NCI-H1048 (cell line): ENCODE results near the gene SEH1L.
"Not testable (repeated sequence)": the region's sequence is repeated elsewhere in the genome, so short reads cannot be mapped to it uniquely, and the experiment has no call there.

ENCODE experiments used
- DNase-seq: peaks from one replicate; lab custom pipeline; 2025; lab: John Stamatoyannopoulos, UW

Gene SEH1L

GRCh38 chr18:12996661-12997292 is 49.0 kb downstream of the SEH1L start:
- DNase-seq, result no peak

GRCh38 chr18:12997330-12997729 is 49.5 kb downstream of the SEH1L start:
- not testable (repeated sequence) for DNase-seq

GRCh38 chr18:12998332-12999060 is 50.7 kb downstream of the SEH1L start:
- no peak for DNase-seq

- no peak for DNase-seq
Measured at GRCh38 chr18:13003466-13003896, 55.7 kb downstream of the SEH1L start.

GRCh38 chr18:13004396-13004795 is 56.6 kb downstream of the SEH1L start:
- DNase-seq, result no peak

GRCh38 chr18:13005289-13005688 is 57.5 kb downstream of the SEH1L start:
- DNase-seq, result no peak

- no peak for DNase-seq
Measured at GRCh38 chr18:13006531-13007247, 58.9 kb downstream of the SEH1L start.

- DNase-seq, result no peak
Measured at GRCh38 chr18:13007248-13007560, 59.4 kb downstream of the SEH1L start.

GRCh38 chr18:13011719-13012118 is 63.9 kb downstream of the SEH1L start:
- no peak for DNase-seq

- no peak for DNase-seq
Measured at GRCh38 chr18:13014232-13014631, 66.4 kb downstream of the SEH1L start.

- DNase-seq, result no peak
Measured at GRCh38 chr18:13014818-13015217, 67.0 kb downstream of the SEH1L start.

GRCh38 chr18:13017247-13017875 is 69.5 kb downstream of the SEH1L start:
- no peak for DNase-seq

GRCh38 chr18:13018374-13018773 is 70.6 kb downstream of the SEH1L start:
- DNase-seq, result no peak

- DNase-seq, result no peak
Measured at GRCh38 chr18:13019301-13019700, 71.5 kb downstream of the SEH1L start.

GRCh38 chr18:13022644-13023043 is 74.8 kb downstream of the SEH1L start:
- DNase-seq, result no peak

- no peak for DNase-seq
Measured at GRCh38 chr18:13025233-13025632, 77.4 kb downstream of the SEH1L start.

GRCh38 chr18:13026583-13027270 is 78.9 kb downstream of the SEH1L start:
- no peak for DNase-seq

- no peak for DNase-seq
Measured at GRCh38 chr18:13028869-13029268, 81.1 kb downstream of the SEH1L start.

- no peak for DNase-seq
Measured at GRCh38 chr18:13032173-13032572, 84.4 kb downstream of the SEH1L start.

- DNase-seq, result no peak
Measured at GRCh38 chr18:13035249-13035914, 87.6 kb downstream of the SEH1L start.

GRCh38 chr18:13036622-13037320 is 89.0 kb downstream of the SEH1L start:
- no peak for DNase-seq
